CD4-positive, alpha-beta T cell (primary cell): ENCODE data around the gene PCSK1N. TPM values are rescaled to one million over a fixed set of nuclear protein-coding genes. Genes with fewer than 3 reads are reported as not detected.

Experiments used
- ATAC-seq: fragments of 200-7000 bp; cut with Tn5 transposase; one replicate; pipeline ENCODE4 v1.10.0; 2022; ENCODE audit warnings: mild to moderate bottlenecking; ENCODE audit not compliant: poor library complexity
- CTCF ChIA-PET: fragments of 350-600 bp; sonication (Branson Sonifier 250); formaldehyde crosslinking; loops from one replicate; lab custom pipeline; 2021; ENCODE audit warnings: antibody characterized with exemption, inconsistent platforms; lab: Charles Lee
- POLR2A ChIA-PET: fragments of 350-600 bp; sonication (Branson Sonifier 250); formaldehyde crosslinking; loops from one replicate; lab custom pipeline; 2021; ENCODE audit warnings: antibody characterized with exemption, inconsistent platforms; lab: Charles Lee
- DNase-seq, 14 experiments: peaks; one replicate each; pipeline ENCODE4 v3.0.0-alpha.2; 2013 to 2020; ENCODE audit warnings: mixed read lengths in 2 of 14
- H3K27ac ChIP-seq, 2 donors: one replicate each; pipeline versions ENCODE4 v1.5.1 to v1.7.0; 2013; ENCODE audit warnings: low read length in 2 of 2, low read depth in 1 of 2, mild to moderate bottlenecking in 1 of 2
- H3K27me3 ChIP-seq, 2 experiments: 1 replicate in 1 of 2; 2 replicates in 1 of 2; pipeline versions ENCODE4 v1.6.1 to v1.7.0; 2013; ENCODE audit warnings: low read length in 2 of 2, control low read depth in 1 of 2, mild to moderate bottlenecking in 1 of 2, moderate library complexity in 1 of 2; ENCODE audit not compliant: insufficient read depth in 2 of 2, control insufficient read depth in 1 of 2
- H3K36me3 ChIP-seq: one replicate; pipeline ENCODE4 v1.6.1; 2013; ENCODE audit warnings: low read length, control low read depth; ENCODE audit not compliant: insufficient read depth
- H3K4me1 ChIP-seq: one replicate; pipeline ENCODE4 v1.6.1; 2013; ENCODE audit warnings: low read length, control low read depth; ENCODE audit not compliant: insufficient read depth
- H3K4me3 ChIP-seq: one replicate; pipeline ENCODE4 v1.5.1; 2013; ENCODE audit warnings: mild to moderate bottlenecking, low read length, moderate library complexity
- H3K9me3 ChIP-seq, 2 experiments: 1 replicate in 1 of 2; 2 replicates in 1 of 2; pipeline versions ENCODE4 v1.6.1 to v1.7.0; 2013; ENCODE audit warnings: low read length in 2 of 2, mild to moderate bottlenecking in 2 of 2, control low read depth in 1 of 2, moderate library complexity in 1 of 2; ENCODE audit not compliant: control insufficient read depth in 1 of 2, insufficient read depth in 1 of 2
- H3K27ac Mint-ChIP-seq: one replicate; pipeline ENCODE4 v1.8.0; 2020; ENCODE audit warnings: mixed read lengths
- H3K27me3 Mint-ChIP-seq: one replicate; pipeline ENCODE4 v1.8.0; 2021; ENCODE audit warnings: mixed read lengths
- H3K36me3 Mint-ChIP-seq: one replicate; pipeline ENCODE4 v1.8.0; 2021; ENCODE audit warnings: low read depth, mixed read lengths
- H3K4me1 Mint-ChIP-seq: one replicate; pipeline ENCODE4 v1.8.0; 2021; ENCODE audit warnings: low read depth, mixed read lengths
- H3K4me3 Mint-ChIP-seq: one replicate; pipeline ENCODE4 v1.8.0; 2020; ENCODE audit warnings: mild to moderate bottlenecking, mixed read lengths
- H3K9me3 Mint-ChIP-seq: one replicate; pipeline ENCODE4 v1.8.0; 2020; ENCODE audit warnings: mixed read lengths
- intact Hi-C, 2 experiments: fragments of 100-400 bp; cut with DNase I in 1 of 2; cut with micrococcal nuclease in 1 of 2; formaldehyde crosslinking; loops; one replicate each; pipeline versions ENCODE4 v1.15.1 to v1.9.0; 2023 to 2025; cut with DNase I, micrococcal nuclease
- total RNA-seq, 174 experiments: library from RNA in 2 of 174; stranded (reverse) in 2 of 174; gene quantifications; one replicate each; pipeline ENCODE4 v1.2.3 and lab custom pipeline; 2021 to 2026
- TF ChIP-seq, protein P1 (sequence below): fragments of 200-600 bp; IDR thresholded peaks from one replicate; pipeline ENCODE4 v1.8.0; 2022; ENCODE audit warnings: antibody characterized with exemption, mild to moderate bottlenecking

PCSK1N gene
- total RNA-seq, 2 experiments from 2014 or later, result 3.5 to 4.9 TPM

- no peaks in the 10 kb centered on the region for H3K27me3 Mint-ChIP-seq
- no peaks in the 10 kb centered on the region for H3K36me3 Mint-ChIP-seq
- H3K9me3 ChIP-seq, result no peaks in the 10 kb centered on the region
- ATAC-seq, result no peak
- no peaks in the 10 kb centered on the region for H3K36me3 ChIP-seq
- no peaks in the 10 kb centered on the region for H3K9me3 Mint-ChIP-seq
- ChIA-PET CTCF (no interaction called here), POLR2A (no interaction called here)
- no peak overlapping the region for H3K4me3 Mint-ChIP-seq
- H3K27me3 ChIP-seq, result no peaks in the 10 kb centered on the region
- H3K4me1 Mint-ChIP-seq, result no peaks in the 10 kb centered on the region
- intact Hi-C loops, result loop anchor here in 1 of 2 experiments (5.0 kb wide), 1 partner anchor 42 kb away; no protein-coding TSS in a partner anchor
- DNase-seq, result no peak
- no peak overlapping the region for H3K27ac Mint-ChIP-seq
- no peak overlapping the region for H3K27ac ChIP-seq
- TF ChIP-seq, protein P1, sequence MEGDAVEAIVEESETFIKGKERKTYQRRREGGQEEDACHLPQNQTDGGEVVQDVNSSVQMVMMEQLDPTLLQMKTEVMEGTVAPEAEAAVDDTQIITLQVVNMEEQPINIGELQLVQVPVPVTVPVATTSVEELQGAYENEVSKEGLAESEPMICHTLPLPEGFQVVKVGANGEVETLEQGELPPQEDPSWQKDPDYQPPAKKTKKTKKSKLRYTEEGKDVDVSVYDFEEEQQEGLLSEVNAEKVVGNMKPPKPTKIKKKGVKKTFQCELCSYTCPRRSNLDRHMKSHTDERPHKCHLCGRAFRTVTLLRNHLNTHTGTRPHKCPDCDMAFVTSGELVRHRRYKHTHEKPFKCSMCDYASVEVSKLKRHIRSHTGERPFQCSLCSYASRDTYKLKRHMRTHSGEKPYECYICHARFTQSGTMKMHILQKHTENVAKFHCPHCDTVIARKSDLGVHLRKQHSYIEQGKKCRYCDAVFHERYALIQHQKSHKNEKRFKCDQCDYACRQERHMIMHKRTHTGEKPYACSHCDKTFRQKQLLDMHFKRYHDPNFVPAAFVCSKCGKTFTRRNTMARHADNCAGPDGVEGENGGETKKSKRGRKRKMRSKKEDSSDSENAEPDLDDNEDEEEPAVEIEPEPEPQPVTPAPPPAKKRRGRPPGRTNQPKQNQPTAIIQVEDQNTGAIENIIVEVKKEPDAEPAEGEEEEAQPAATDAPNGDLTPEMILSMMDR, result no peak
- H3K4me3 ChIP-seq, result no peak overlapping the region
- H3K4me1 ChIP-seq, result peaks cover 4% of the 10 kb centered on the region
These were observed 41.0 kb downstream of the PCSK1N start for GRCh38 chrX:48794340-48794910.

GRCh38 chrX:48793935-48794334 is 41.5 kb downstream of the PCSK1N start:
- H3K4me1 Mint-ChIP-seq, result no peaks in the 10 kb centered on the region
- no peak overlapping the region for H3K27ac Mint-ChIP-seq
- no peaks in the 10 kb centered on the region for H3K36me3 ChIP-seq
- H3K27ac ChIP-seq, result no peak overlapping the region
- no peaks in the 10 kb centered on the region for H3K27me3 ChIP-seq
- no peak overlapping the region for H3K4me3 ChIP-seq
- POLR2A ChIA-PET, result no interaction called here
- H3K4me3 Mint-ChIP-seq, result no peak overlapping the region
- no peak for ATAC-seq
- no peaks in the 10 kb centered on the region for H3K36me3 Mint-ChIP-seq
- CTCF ChIA-PET, result no interaction called here
- no peak for DNase-seq
- no peaks in the 10 kb centered on the region for H3K9me3 ChIP-seq
- H3K4me1 ChIP-seq, result peaks cover 4% of the 10 kb centered on the region
- H3K9me3 Mint-ChIP-seq, result no peaks in the 10 kb centered on the region
- intact Hi-C loops, result loop anchor here in 1 of 2 experiments (5.0 kb wide), 1 partner anchor 42 kb away; no protein-coding TSS in a partner anchor
- TF ChIP-seq, protein P1, result no peak
- no peaks in the 10 kb centered on the region for H3K27me3 Mint-ChIP-seq

DNA sequence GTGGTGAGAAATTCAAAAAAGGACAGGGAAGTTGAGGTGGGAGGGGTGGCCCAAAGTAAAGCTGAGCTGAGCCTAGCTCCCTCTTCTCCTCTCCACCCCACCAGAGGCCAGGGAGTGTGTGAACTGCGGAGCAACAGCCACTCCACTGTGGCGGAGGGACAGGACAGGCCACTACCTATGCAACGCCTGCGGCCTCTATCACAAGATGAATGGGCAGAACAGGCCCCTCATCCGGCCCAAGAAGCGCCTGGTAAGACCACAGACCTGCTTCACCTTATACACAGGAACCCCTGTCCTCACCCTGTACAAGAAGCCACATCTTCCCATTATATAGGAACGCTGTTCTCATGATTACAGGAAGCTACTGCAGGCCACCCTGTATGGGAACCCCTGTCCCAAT is 43.2 kb downstream of the PCSK1N start:
- H3K4me1 Mint-ChIP-seq, result no peaks in the 10 kb centered on the region
- H3K27ac Mint-ChIP-seq, result no peak overlapping the region
- intact Hi-C loops, result loop anchor here in 1 of 2 experiments (5.0 kb wide), 1 partner anchor 40 kb away; no protein-coding TSS in a partner anchor
- TF ChIP-seq, protein P1, result no peak
- no peaks in the 10 kb centered on the region for H3K9me3 ChIP-seq
- H3K4me3 ChIP-seq, result no peak overlapping the region
- no peaks in the 10 kb centered on the region for H3K36me3 ChIP-seq
- no peaks in the 10 kb centered on the region for H3K36me3 Mint-ChIP-seq
- ATAC-seq, result no peak
- DNase-seq, result no peak
- H3K27me3 Mint-ChIP-seq, result no peaks in the 10 kb centered on the region
- POLR2A ChIA-PET, result no interaction called here
- CTCF ChIA-PET, result no interaction called here
- H3K9me3 Mint-ChIP-seq, result no peaks in the 10 kb centered on the region
- no peaks in the 10 kb centered on the region for H3K27me3 ChIP-seq
- no peak overlapping the region for H3K27ac ChIP-seq
- H3K4me1 ChIP-seq, result peaks cover 4% of the 10 kb centered on the region
- H3K4me3 Mint-ChIP-seq, result no peak overlapping the region
